Endometrial microvascular endothelial cells (primary cell): ENCODE results near the gene POLG2. TPM values are rescaled to one million over a fixed set of nuclear protein-coding genes. Genes with fewer than 3 reads are reported as not detected.

Experiments used
- in situ Hi-C: cut with HindIII; loops from 2 replicates; pipeline ENCODE4 v1.10.0; 2017; ENCODE audit warnings: low sequenced_read_pairs, low pct_unique_long_range_greater_than_20kb; ENCODE audit errors: inconsistent ontology term
- total RNA-seq: library from RNA; depleted of rRNA; stranded (reverse); fragments of >200 nt; gene quantifications from one replicate; pipeline ENCODE4 v1.2.3, GENCODE V29; 2015; ENCODE audit errors: inconsistent ontology term

The POLG2 gene
- total RNA-seq = 15.4 TPM

DNA sequence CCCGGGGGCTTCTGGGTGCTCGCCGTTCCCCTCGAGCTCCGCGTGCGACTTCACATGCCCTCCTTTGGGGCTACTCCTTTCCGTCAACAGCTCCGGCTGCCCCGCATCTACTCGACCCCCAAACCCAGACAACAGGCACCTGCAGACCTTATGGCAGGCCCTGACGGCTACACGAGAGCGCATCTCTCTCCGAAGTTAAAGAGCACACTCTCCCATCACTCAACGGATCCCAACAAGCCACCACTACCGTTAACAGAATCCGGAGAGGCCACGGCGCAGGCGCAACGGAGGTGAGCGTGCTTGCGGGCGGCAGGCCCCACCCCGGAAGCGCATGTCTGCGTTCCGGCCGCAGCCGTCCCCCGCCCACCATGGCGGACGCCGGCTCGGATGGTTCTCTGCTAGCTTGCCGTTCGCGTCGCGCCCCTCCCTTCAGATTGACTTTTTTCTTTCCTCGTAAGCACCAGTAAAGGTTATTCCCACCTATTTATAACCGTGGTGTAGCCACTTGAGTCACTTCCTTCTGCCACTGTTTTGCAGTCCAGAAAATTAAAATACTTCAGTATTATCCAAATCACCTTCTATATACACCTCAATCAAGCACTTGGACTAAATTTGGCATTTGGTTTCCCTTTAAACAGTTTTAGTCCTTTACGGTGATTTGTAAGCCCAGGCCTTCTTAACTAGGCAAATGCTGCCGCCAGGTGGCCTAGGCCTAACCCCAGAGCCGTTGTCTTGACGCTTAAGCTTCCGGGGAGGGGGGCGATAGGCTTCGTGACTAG is at the start of gene POLG2:
POLG2 (minus strand) TSS at position 269 of the 779 bp plus-strand sequence; CDS start at position 183, 86 bp downstream.
- in situ Hi-C loops = loop anchor here (10.0 kb wide), 1 partner anchor 172 kb away; no protein-coding TSS in a partner anchor

DNA sequence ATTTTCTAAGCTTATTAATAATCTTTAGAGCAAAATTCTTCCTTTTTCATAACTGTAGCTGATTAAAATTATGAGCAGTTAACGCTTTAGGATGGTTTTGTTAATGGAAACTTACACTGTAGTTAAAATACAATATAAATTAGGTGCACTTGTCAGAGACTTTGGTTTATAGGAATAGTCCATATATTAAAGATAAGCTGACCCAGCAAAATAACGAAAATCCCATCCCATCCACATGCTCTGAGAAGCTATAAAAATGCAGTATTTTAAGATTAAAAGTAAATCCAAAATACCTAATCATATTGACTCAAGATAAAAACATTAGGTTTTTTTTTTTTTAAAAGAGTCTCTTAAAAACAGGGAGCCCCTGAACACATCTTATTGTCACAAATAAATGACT is 47.9 kb upstream of the POLG2 start:
- in situ Hi-C loops = no loop called here

DNA sequence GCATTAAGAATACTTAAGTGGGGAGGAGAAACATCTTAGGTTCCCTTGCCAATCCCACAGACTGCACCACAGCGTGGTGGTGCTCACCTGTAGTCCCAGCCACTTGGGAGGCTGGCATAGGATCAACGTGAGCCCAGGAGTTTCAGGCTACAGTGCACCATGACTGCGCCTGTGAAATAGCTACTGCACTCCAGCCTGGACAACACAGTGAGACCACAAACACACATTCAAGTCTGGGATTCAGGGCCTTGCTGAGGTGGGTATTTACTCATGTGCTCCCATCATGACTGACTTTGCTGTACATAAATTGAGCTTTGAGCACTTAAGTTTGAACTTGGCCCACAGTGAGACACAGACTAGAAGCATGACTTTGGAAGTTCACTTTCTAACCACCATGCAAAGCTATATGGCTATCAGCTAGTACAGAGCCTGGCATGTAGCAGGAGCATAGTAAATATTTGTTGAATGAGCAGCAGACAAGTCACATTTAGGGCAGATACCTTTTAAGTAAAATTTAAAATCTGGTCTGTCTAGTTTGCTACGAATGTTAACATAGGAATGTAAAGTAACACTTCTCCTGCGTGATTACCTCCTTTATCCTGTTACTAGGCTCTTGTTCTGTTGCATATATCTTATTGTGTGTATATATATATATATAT is 43.4 kb upstream of the POLG2 start:
- in situ Hi-C loops = no loop called here

DNA sequence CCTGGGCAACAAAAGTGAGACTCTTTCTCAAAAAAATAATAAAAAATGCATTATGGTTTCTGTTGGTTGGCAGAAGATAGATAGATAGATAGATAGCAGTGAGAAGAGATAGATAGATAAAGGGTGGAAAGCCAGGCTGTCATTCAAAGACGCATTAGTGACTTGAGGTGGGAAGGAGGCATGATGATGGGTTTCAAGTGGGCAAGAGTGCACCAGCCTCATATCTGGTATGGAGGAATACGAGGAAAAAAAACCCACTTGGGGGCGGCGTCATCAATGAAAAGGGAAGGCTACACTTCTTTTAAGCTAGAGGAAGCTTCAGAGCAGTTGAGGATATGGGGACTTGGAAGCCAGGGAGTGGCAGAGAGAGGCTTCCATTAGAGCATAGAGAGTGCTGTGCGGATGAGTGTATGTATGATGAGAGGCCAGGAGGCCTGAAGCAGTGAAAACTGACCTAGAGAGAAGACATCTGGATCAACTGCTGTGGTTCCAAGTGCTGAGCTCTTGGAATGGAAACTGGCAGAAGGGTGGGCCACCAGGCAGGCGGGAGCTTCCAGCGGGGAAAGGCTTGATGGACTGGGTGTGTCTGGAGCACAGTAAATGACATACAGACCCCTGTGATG is 41.8 kb upstream of the POLG2 start:
- in situ Hi-C loops = no loop called here

DNA sequence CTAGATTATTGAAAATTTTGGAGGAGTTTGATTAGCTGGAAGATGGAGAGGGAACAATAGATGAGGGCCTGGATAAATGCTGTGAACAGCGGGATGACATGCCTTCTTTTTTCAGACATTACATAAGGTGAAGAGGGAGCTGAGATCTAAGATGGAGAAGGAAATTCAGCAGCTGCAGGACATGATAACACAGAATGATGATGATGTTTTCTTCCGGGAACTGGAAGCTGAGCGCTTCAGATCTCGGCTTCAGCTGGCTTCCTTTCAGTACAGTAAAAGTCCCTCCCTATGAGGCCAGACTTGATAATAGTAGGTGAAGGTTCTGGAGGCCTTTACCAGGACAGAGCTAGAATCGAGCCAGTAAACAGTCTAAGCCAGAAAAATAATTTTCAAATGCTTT is 40.6 kb upstream of the POLG2 start:
- in situ Hi-C loops = no loop called here

DNA sequence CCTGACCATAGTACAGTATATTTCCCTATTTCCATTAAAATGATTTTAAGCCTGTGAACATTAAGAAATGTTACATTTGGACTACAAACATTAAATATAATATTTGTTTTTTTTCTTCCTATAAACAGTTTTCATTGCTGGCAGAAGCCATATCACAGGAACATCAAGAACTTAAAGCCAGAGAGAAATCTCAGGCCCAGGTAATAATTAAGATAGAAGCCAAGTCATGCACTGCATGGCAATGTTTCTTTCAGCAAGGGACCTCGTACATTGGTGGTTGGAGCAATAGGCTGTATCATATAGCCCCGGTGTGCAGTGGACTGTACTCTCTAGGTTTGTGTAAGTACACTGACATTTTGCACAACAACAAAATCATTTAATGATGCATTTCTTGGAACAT is 40.1 kb upstream of the POLG2 start:
- in situ Hi-C loops = no loop called here

DNA sequence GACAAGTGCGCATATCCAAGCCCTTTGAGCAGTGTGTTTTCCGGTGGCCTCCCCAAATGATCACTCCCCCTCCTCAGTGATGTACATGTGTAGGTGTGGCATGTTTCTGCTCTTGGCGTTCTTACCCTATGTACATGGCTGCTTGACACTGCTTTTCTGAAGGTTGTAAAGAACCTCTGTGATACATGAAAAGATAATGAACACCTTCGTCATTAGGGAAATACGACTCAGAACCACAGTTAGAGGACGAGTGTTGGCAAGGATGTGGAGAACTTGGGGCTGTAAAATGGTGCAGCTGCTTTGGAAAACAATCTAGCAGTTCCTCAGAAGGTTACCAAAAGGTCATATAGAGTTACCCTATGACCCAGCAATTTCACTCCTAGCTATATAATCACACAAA is 38.5 kb upstream of the POLG2 start:
- in situ Hi-C loops = no loop called here

DNA sequence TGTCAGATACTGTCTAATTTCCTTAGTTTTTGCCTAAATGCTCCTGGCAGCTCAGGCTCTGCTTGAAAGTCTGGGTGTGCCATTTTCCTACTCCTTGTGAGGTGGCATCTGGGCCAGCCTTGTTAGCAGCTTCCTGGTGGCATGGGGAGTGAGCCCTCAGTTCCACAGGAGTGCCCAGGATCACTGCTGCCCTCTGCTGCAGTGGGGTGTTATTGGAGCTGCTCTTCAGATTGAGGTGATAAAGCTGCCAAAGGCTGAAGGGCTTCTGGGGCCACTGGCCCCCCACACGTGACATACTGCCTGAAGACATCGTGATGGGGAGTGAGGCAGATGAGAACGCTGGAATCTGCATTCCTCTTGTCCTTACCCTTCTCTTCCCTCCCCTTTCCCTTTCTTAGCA is 37.3 kb upstream of the POLG2 start:
- in situ Hi-C loops = no loop called here

DNA sequence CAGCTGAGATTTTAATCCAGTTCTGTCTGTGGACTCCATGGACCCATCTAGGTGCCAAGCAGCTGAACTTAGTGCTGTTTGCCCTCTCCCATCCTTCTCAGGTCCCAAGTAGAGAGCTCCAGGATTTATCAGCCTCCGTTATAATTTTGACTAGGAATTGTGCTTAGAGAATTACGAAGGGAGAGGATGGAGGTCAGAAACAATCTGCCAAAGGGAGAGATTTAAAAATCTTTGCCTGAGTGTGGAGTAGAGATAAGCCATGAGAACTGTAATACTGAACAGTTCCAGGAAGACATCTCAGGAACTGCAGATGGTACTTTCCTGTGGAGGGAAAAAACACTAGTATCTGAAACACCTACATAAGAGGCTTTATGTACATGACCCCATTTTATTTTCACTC is 36.9 kb upstream of the POLG2 start:
- in situ Hi-C loops = no loop called here

DNA sequence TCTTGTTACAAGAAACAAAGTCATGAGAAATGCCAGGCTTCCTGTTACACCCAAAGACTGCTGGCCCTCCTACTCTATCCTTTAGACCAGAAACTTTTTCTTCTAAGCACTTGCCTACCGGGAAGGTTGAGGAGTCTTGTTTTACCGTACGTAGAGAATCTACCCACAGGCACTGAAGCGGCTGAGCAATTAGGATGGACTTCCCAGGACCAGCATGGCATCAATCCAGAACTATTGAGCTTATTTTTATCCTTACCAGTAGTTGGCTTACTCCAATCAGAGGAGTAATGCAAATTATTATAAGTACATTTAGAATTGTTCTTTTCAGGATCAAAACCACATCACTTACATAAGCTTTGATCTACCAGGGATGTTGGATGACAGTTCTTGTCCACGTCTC is 35.6 kb upstream of the POLG2 start:
- in situ Hi-C loops = no loop called here

DNA sequence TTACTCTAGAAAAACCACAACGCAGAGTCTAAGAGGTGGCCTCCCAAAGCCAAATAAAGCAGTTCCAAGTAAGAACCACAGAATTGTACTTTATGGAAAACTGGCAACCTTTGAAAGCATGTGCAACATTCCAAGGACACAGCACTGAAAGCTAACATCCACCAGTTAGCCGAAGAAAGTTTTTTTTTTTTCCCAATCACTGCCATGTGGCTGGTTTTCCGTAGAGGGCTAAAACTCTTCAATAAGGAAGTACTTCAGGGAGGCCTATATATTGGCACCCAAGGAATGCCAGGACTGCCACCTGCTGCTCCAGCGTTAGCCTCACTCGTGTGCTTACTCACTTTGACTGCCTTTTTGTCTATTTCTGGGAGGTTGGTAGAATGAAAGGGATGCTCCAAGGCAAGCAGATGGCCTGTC is 35.1 kb upstream of the POLG2 start:
- in situ Hi-C loops = no loop called here

DNA sequence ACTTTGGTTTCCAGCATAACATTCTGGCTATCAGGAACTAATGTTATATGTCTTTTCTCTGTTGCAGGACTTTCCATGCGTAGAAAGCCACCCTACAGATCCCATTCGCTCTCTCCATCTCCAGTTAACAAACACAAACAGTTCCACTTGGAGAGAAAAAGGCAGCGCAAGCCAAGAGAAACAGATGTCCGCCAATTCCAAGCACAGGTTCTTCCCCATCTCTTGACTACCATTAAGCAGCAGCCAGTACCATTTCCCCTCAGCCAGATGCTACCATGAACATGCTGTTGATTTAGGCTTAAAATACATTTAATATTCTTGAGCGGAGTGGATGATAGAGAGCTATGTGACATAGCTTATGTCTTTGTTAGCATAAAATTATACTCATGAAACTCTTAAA is 32.4 kb upstream of the POLG2 start:
- in situ Hi-C loops = no loop called here

DNA sequence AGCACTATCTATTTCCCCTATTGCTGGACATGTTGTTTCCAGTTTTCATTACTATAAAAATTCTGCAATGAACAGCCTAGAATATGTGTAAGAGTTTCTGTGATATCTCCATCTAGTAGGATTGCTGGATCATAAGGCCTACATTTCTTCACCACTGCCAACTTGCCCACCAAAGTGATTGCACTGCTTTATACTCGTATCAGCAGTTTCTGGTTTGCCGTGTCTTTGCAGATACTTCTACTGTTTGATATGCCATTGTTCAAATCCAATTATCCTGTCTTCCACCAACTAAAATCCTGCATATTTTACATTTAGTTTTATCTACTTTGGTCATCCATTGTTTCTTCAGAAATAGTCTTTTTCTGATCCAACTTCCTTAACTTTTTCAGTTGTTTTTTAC is 31.1 kb upstream of the POLG2 start:
- in situ Hi-C loops = no loop called here

DNA sequence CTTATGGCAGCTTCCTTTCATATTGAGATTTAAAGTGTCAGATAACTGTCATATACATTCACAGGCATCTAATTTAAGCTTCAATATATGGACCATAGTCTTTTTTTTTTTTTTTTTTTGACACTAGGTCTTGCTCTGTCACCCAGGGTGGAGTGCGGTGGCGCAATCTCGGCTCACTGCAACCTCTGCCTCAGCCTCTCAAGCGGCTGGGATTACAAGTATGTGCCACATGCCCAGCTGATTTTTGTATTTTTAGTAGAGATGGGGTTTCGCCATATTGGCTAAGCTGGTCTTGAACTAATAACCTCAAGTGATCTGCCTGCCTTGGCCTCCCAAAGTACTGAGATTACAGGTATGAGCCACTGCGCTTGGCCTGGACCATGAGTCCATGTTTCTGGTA is 23.5 kb upstream of the POLG2 start:
- in situ Hi-C loops = no loop called here

DNA sequence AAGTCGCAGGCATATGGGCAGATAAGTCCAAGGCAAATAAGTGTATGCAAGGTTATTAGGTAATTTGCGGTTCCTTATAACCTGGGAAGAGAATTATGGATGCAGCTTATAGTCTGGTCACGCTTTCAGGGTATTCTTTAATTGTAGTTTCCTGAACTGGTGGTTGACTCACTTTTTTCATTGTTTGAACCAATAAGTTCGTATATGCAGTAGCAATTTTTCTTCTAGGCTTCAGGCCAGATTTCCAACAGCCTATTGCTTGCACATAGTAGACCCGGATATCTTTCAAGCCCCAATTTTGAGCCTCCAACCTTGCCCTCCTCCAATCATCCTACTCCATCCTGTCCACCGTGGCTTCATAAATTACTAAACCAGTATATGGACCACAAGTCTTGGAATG is 22.7 kb upstream of the POLG2 start:
- in situ Hi-C loops = no loop called here

DNA sequence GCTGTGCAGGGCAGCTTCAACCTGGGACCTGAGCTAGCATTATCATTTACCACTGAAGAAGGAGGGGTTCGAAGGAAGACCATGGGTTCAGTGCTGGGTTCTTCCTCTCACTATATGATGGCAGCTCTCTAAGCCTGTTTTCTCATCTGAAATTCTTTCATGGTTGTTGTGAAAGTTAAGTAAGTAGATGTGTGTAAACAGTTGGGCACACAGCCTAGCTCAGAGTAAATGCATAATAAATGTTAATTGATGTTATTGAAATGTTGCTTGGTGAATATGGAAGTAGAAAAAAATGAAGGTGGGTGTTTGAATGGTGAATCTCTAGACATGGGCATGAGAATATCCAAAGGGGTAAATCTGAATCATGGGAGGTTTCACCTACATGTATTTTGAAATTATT is 19.0 kb upstream of the POLG2 start:
- in situ Hi-C loops = no loop called here

DNA sequence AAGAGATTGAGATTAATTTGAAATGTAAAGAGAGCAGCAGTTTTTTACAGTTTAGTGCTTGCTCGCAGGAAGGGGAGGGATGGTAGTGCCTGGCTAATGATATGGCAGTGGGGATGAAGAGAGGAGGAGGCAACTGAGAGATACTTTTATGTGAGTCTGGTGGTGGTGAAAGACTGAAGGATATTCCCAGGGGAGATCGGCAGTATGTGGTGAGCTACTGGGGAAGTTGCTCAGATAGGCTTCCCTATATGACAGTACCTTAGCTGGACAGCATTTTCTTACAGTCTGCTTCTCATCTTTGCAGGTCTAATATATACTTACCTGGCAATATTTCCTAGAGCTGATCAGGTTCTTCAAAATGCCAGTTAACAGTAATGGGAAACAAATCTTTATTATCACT is 18.6 kb upstream of the POLG2 start:
- in situ Hi-C loops = no loop called here

DNA sequence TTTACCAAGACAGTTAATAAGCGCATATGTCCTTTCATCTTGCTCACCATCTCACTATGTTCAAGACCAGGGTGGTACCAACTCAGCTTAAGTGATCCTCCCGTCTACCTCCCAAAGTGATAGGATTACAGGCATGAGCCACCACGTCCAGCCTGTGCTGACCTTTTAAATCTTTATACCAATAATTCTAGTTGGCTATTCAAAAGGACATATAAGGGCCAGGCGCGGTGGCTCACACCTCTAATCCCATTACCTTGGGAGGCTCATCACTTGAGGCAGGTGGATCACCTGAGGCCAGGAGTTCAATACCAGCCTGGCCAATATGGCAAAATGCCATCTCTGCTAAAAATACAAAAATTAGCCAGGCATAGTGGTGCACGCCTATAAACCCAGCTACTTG is 12.3 kb upstream of the POLG2 start:
- in situ Hi-C loops = no loop called here

DNA sequence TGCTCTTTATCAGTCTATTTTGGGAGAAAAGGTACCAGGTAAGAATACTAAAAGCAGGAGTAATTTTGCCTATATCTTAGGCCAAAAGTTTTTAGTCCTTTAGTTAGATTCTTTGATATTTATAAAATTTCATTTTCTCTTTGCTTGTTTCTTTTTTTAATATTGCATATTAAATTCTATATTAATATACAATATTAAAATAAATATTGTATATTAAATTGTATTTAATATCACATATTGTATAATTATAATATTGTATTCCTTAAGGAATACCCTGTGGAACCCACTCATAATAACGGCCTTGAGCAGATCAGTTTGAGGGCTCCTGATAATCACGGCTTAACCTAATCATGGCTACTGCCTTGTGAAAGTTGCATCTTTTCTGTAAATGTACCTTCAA is 11.8 kb upstream of the POLG2 start:
- in situ Hi-C loops = no loop called here

DNA sequence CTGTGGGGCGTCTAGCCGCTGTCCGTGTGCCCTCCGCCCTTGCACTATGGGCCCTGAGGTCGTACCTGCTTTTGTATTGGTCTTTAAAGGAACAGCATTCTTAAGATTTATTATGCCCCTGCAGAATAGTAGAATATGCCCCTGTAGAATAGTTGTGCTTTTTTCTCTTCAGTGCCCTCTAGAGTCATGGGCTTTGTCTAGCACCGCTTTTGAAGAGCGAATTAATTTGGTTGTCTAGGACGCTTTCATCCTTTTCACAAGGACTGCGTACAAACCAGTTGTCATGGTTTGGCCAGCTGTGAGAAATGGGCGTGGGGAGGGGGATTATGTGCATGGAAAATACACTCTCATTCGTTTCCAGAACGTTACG is 10.5 kb upstream of the POLG2 start:
- in situ Hi-C loops = no loop called here
